ENCODE results near the gene PCIF1.

PCIF1 gene

DNA sequence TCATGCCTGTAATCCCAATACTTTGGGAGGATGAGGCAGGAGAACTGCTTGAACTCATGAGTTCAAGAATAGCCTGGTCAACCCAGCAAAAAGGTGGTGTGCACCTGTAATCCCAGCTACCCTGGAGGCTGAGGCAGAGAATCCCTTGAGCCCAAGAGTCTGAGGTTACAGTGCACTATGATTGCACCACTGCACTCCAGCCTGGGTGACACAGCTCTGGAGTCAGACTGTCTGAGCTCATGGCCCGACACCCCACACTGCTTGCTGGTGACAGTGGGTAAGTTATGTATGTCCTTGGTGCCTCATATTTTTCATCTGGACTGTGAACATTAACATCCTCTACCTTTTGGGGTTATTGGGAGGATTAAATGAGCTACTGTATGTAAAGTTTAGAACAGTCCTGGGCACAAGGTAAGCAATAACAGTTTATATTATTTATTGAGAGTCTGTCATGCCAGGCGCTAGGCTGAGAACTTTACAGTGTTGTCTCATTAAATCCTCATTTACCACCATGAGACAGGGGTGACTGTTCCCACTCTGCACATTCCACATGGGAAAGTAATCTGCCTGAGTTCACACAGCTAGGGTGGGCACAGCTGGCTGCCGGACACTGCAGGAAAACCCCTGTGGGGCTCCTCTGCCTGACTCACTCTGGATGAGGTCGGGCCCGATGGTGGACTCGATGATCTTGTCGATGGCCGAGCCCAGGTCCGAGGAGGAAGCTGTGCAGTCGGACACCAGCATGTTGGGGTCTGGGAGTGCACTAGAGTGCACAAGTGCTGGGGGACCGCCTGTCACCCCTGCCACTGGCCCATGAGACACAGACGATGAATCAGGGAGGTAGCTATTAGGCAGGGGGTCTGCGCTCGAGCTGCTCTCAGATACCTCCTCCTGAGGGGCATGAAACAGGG, 34.6 kb downstream of the PCIF1 start:
- peaks cover 26% of the 10 kb centered on the region for H3K36me3 Mint-ChIP-seq (ENCODE audit: low read depth)
- DNase-seq (ENCODE audit: low spot score) = no peak

DNA sequence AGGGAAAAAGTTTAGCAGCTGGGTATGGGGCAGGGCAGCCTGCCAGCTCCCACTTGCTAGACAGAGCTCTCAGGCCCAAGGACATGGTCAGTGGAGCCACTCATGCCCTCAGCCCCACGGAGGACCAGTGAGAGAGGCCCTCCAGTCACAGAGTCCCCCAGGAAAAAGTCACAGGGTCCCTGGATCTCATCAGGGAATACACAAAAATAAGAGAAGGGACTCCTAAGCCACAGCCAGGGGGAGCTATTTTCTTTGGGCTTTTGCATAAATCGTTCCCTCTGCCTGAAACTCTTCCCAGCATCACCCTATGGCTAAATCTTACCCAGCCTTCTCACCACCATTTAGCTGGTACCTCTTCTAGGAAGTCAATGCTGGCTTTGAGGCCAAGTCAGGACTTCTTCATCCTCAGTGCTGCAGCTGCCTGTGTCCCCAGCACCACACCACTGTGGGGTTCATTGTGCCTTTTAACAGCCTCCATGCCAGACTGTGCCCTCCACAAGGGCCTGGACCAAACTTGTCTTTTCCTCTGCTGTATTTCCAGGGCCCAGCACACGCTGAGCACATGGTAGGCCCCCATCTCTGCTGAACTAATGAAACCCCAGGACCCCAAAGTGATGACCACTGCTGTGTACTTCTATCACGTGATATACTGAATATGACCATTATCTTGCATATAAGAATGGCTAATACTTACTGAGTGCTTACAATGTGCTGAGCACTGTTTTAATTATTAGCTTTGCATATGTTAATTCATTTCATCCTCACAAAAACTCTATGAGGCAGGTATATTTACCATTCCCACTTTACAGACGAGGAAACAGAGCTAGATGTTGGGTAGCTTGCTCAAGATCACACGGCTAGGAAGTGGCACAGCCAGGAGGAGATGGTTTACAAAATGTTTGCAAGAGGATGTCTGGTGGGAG, 35.5 kb downstream of the PCIF1 start:
- peaks cover 16% of the 10 kb centered on the region for H3K4me1 Mint-ChIP-seq (ENCODE audit: low read depth)
- no peaks in the 10 kb centered on the region for H3K9me3 Mint-ChIP-seq
- DNase-seq (ENCODE audit: low spot score) = no peak
- peaks cover 23% of the 10 kb centered on the region for H3K36me3 Mint-ChIP-seq (ENCODE audit: low read depth)
- H3K4me3 Mint-ChIP-seq = peak overlapping the region; percentile 97
- H3K27ac Mint-ChIP-seq = peak overlapping the region; percentile 73
- peaks cover 3% of the 10 kb centered on the region for H3K27me3 Mint-ChIP-seq (ENCODE audit: low read depth)

More for the DNA sequence above, 34.6 kb downstream of the PCIF1 start:
- Mint-ChIP-seq H3K27me3 (ENCODE audit: low read depth) (peaks cover 3% of the 10 kb centered on the region), H3K9me3 (no peaks in the 10 kb centered on the region), H3K4me3 (no peak overlapping the region), H3K4me1 (ENCODE audit: low read depth) (peaks cover 16% of the 10 kb centered on the region), H3K27ac (no peak overlapping the region)

- Mint-ChIP-seq H3K27me3 (ENCODE audit: low read depth) (peaks cover 4% of the 10 kb centered on the region), H3K27ac (peak overlapping the region; percentile 100), H3K9me3 (no peaks in the 10 kb centered on the region), H3K4me1 (ENCODE audit: low read depth) (peaks cover 16% of the 10 kb centered on the region), H3K36me3 (ENCODE audit: low read depth) (peaks cover 17% of the 10 kb centered on the region), H3K4me3 (peak overlapping the region; percentile 97)
- no peak for DNase-seq (ENCODE audit: low spot score)
Observed at GRCh38 chr20:45970646-45971424, 36.4 kb downstream of the PCIF1 start.

DNA sequence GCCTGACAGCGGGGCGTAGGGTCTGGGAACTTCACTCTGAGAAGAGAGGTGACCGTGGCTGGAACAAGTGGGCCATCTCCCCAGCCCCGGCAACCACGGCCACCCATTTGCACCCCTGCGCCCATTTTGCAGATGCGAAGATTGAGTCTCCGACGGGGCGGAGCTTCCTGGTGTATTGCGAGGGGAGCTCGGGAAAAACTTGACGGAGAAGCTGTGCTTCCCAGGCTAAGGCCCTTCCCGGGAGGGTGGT, 36.9 kb downstream of the PCIF1 start:
- DNase-seq (ENCODE audit: low spot score) = no peak

DNA sequence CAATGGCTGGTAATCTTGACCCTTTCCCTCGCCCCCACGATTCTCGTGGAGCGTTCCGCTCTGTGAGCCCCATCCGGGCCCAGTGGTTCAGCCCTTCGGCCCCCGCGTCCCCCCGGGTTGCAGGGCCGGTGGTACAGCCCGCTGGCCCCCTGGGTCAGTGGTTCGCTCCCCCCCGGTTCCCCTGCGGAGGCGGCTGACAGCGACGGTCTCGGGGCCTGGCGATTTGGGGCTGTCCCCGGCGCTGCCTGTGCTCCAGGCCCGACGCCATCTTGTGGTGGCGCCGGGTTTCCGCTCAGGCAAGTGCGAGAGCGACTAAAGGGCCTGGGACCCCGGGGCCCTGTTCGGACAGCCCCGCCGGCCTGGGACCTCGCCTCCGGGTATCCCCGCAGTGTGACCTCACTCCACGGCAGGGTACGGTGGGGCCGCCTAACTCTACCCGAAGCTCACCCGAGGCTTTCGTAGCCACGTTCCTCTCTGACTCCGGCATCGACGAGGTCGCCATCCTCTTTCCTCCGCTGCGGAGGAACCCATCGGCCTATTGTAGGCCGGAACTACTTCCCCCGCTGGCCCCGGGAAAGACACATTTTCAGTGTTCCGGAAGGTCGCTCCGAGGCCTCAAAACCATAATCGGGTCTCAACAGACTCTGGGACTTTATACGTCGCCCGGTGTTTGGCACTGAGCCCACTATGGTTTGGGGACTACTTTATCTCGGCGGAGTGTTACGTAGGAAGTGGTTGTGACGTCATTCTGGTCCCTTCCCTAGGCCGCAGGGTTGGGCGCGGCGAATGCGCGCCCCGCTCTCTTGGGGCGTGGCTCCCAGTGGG, 37.4 kb downstream of the PCIF1 start, which contains the start of gene ZNF335:
Gene ZNF335, minus strand, starts transcription at position 529 of the 825 bp plus-strand sequence. CDS start 793 bp downstream, outside the sequence.
- Mint-ChIP-seq H3K4me3 (peak within 1 kb of the TSS; percentile 97), H3K27ac (peak within 1 kb of the TSS; percentile 100), H3K36me3 (ENCODE audit: low read depth) (peaks cover 16% of the 10 kb centered on the region), H3K4me1 (ENCODE audit: low read depth) (peaks cover 16% of the 10 kb centered on the region), H3K27me3 (ENCODE audit: low read depth) (peaks cover 11% of the 10 kb centered on the region), H3K9me3 (no peaks in the 10 kb centered on the region)
- DNase-seq (ENCODE audit: low spot score) = peak; percentile 94

More for the DNA sequence above, 36.9 kb downstream of the PCIF1 start:
- H3K4me1 Mint-ChIP-seq (ENCODE audit: low read depth) = peaks cover 16% of the 10 kb centered on the region
- no peaks in the 10 kb centered on the region for H3K9me3 Mint-ChIP-seq
- peaks cover 16% of the 10 kb centered on the region for H3K36me3 Mint-ChIP-seq (ENCODE audit: low read depth)
- peak overlapping the region; percentile 97 for H3K4me3 Mint-ChIP-seq
- peak overlapping the region; percentile 100 for H3K27ac Mint-ChIP-seq
- H3K27me3 Mint-ChIP-seq (ENCODE audit: low read depth) = peaks cover 8% of the 10 kb centered on the region

DNA sequence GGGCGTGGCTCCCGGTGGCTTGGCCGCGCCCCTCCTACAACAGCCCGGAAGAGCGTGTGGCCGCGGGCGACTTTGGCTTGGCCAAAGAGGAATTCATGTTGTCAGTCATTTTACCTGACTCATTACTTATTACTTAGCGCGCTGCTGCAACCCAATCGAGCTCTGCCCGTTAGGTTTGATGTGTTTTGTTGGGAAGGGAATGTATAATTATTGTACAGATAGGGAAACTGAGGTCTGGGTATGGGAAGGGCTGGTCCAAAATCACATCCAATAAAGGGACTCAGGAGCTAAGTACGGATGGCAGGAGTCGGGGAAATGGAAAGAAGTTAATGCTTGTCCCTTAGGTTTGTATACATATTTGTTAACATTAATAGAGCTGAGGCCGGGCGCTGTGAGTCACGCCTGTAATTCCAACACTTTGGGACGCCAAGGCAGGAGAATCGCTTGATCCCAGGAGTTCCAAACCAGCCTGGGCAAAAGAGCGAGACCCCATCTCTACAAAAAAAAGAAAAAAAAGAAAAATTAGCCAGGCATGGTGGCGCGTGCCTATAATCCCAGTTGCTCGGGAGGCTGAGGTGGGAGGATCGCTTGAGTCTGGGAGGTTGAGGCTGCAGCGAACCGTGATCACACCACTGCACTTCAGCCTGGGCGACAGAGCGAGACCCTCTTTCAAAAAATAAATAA, 38.2 kb downstream of the PCIF1 start:
- DNase-seq (ENCODE audit: low spot score) = no peak
- Mint-ChIP-seq H3K27ac (peak overlapping the region; percentile 100), H3K27me3 (ENCODE audit: low read depth) (peaks cover 13% of the 10 kb centered on the region), H3K9me3 (no peaks in the 10 kb centered on the region), H3K36me3 (ENCODE audit: low read depth) (peaks cover 13% of the 10 kb centered on the region), H3K4me1 (ENCODE audit: low read depth) (peaks cover 16% of the 10 kb centered on the region), H3K4me3 (peak overlapping the region; percentile 97)

- H3K9me3 Mint-ChIP-seq = no peaks in the 10 kb centered on the region
- H3K4me1 Mint-ChIP-seq (ENCODE audit: low read depth) = peaks cover 9% of the 10 kb centered on the region
- no peak overlapping the region for H3K4me3 Mint-ChIP-seq
- peaks cover 1% of the 10 kb centered on the region for H3K36me3 Mint-ChIP-seq (ENCODE audit: low read depth)
- peaks cover 29% of the 10 kb centered on the region for H3K27me3 Mint-ChIP-seq (ENCODE audit: low read depth)
- no peak for DNase-seq (ENCODE audit: low spot score)
- H3K27ac Mint-ChIP-seq = no peak overlapping the region
Observed at GRCh38 chr20:45974896-45975565, 40.5 kb downstream of the PCIF1 start.

- no peak overlapping the region for H3K27ac Mint-ChIP-seq
- H3K4me3 Mint-ChIP-seq = no peak overlapping the region
- H3K27me3 Mint-ChIP-seq (ENCODE audit: low read depth) = peaks cover 29% of the 10 kb centered on the region
Observed at GRCh38 chr20:45975686-45976085, 41.2 kb downstream of the PCIF1 start.

GRCh38 chr20:45976086-45976485, 41.6 kb downstream of the PCIF1 start:
- H3K9me3 Mint-ChIP-seq = no peaks in the 10 kb centered on the region
- DNase-seq (ENCODE audit: low spot score) = no peak

More at GRCh38 chr20:45975686-45976085, 41.2 kb downstream of the PCIF1 start:
- no peak for DNase-seq (ENCODE audit: low spot score)
- no peaks in the 10 kb centered on the region for H3K9me3 Mint-ChIP-seq
- H3K36me3 Mint-ChIP-seq (ENCODE audit: low read depth) = no peaks in the 10 kb centered on the region
- H3K4me1 Mint-ChIP-seq (ENCODE audit: low read depth) = peaks cover 5% of the 10 kb centered on the region

GRCh38 chr20:45981261-45981660, 46.8 kb downstream of the PCIF1 start:
- H3K27ac Mint-ChIP-seq = no peak overlapping the region
- H3K9me3 Mint-ChIP-seq = no peaks in the 10 kb centered on the region
- H3K4me1 Mint-ChIP-seq (ENCODE audit: low read depth) = peaks cover 6% of the 10 kb centered on the region
- DNase-seq (ENCODE audit: low spot score) = no peak
- H3K27me3 Mint-ChIP-seq (ENCODE audit: low read depth) = peaks cover 24% of the 10 kb centered on the region
- no peak overlapping the region for H3K4me3 Mint-ChIP-seq
- no peaks in the 10 kb centered on the region for H3K36me3 Mint-ChIP-seq (ENCODE audit: low read depth)

More at GRCh38 chr20:45976086-45976485, 41.6 kb downstream of the PCIF1 start:
- H3K36me3 Mint-ChIP-seq (ENCODE audit: low read depth) = no peaks in the 10 kb centered on the region
- peaks cover 5% of the 10 kb centered on the region for H3K4me1 Mint-ChIP-seq (ENCODE audit: low read depth)
- no peak overlapping the region for H3K4me3 Mint-ChIP-seq
- H3K27me3 Mint-ChIP-seq (ENCODE audit: low read depth) = peaks cover 29% of the 10 kb centered on the region
- H3K27ac Mint-ChIP-seq = no peak overlapping the region

- H3K4me1 Mint-ChIP-seq (ENCODE audit: low read depth) = peaks cover 6% of the 10 kb centered on the region
- peaks cover 14% of the 10 kb centered on the region for H3K27me3 Mint-ChIP-seq (ENCODE audit: low read depth)
- DNase-seq (ENCODE audit: low spot score) = no peak
- no peak overlapping the region for H3K27ac Mint-ChIP-seq
- H3K4me3 Mint-ChIP-seq = no peak overlapping the region
- H3K9me3 Mint-ChIP-seq = no peaks in the 10 kb centered on the region
- no peaks in the 10 kb centered on the region for H3K36me3 Mint-ChIP-seq (ENCODE audit: low read depth)
Observed at GRCh38 chr20:45983279-45983743, 48.8 kb downstream of the PCIF1 start.

DNA sequence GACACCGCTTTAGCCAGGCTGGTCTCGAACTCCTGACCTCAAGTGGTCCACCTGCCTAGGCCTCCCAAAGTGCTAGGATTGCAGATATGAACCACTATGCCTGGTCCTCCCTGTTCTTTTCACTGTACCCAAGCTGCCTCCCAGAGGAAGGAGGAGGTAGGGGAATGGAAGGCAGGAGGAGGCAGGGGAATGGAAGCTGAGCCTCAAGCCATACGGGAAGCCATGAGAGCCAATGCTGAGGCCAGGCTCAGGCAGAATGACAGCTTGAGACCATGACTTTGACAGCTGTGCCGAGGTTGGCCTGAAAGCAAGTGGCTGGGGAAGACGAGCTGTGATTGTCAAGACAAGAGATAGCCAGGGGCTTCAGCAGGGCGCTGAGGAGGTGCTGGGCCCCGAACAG, 51.1 kb downstream of the PCIF1 start:
- Mint-ChIP-seq H3K9me3 (no peaks in the 10 kb centered on the region), H3K4me3 (no peak overlapping the region), H3K36me3 (ENCODE audit: low read depth) (no peaks in the 10 kb centered on the region), H3K27me3 (ENCODE audit: low read depth) (peaks cover 15% of the 10 kb centered on the region), H3K27ac (no peak overlapping the region), H3K4me1 (ENCODE audit: low read depth) (peaks cover 6% of the 10 kb centered on the region)
- DNase-seq (ENCODE audit: low spot score) = no peak

Data from T-helper 2 cell treated with Interferon-gamma antibody and Interleukin-4, amounts not matched to agents 5 μg/mL and 100 μg/mL, for 36 hours (primary cell).